22Rv1 (cell line): ENCODE results near the gene PDCD5.

Experiments
- H3K27ac ChIP-seq: fragments of 450-650 bp; 2 replicates; pipeline ENCODE4 v1.5.1; 2017
- ZFX ChIP-seq: fragments of 450-650 bp; IDR thresholded peaks from 2 replicates; pipeline ENCODE4 v1.6.1; 2017; ENCODE audit warnings: antibody characterized with exemption, borderline replicate concordance
- TF ChIP-seq, protein P1 (sequence below): fragments of 450-650 bp; IDR thresholded peaks from 2 replicates; pipeline ENCODE4 v1.5.1; 2017; ENCODE audit warnings: mild to moderate bottlenecking

The PDCD5 gene

GRCh38 chr19:32607479-32607878 is 26.5 kb downstream of the PDCD5 start:
- TF ChIP-seq, protein P1, sequence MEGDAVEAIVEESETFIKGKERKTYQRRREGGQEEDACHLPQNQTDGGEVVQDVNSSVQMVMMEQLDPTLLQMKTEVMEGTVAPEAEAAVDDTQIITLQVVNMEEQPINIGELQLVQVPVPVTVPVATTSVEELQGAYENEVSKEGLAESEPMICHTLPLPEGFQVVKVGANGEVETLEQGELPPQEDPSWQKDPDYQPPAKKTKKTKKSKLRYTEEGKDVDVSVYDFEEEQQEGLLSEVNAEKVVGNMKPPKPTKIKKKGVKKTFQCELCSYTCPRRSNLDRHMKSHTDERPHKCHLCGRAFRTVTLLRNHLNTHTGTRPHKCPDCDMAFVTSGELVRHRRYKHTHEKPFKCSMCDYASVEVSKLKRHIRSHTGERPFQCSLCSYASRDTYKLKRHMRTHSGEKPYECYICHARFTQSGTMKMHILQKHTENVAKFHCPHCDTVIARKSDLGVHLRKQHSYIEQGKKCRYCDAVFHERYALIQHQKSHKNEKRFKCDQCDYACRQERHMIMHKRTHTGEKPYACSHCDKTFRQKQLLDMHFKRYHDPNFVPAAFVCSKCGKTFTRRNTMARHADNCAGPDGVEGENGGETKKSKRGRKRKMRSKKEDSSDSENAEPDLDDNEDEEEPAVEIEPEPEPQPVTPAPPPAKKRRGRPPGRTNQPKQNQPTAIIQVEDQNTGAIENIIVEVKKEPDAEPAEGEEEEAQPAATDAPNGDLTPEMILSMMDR = no peak
- no peak for TF ChIP-seq ZFX
- no peak overlapping the region for H3K27ac ChIP-seq

DNA sequence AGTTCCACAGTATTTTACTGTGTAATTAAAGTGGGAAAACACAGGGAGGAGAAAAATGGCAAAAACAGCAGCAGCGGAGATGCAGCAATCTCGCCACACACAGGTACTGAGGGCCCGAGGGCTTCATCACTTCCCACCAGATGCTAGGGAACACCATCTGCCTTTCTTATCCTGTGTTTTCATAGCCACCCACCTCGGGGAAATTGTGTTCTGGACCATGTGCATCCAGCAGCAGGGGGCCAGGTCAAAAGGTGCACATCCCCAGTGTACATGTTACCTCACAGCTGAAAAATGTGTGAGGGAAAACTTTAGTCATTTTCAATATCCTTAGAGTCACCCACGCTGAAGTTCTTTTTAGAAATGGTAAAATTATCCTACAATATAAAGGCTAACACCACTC is 30.2 kb downstream of the PDCD5 start:
- no peak for TF ChIP-seq ZFX
- TF ChIP-seq, protein P1 = no peak
- H3K27ac ChIP-seq = no peak overlapping the region

GRCh38 chr19:32613008-32613407 is 32.0 kb downstream of the PDCD5 start:
- no peak overlapping the region for H3K27ac ChIP-seq
- TF ChIP-seq, protein P1 = no peak
- TF ChIP-seq ZFX = no peak

- H3K27ac ChIP-seq = no peak overlapping the region
- TF ChIP-seq, protein P1 = no peak
- TF ChIP-seq ZFX = no peak
Measured at GRCh38 chr19:32614916-32615315, 33.9 kb downstream of the PDCD5 start.

GRCh38 chr19:32615569-32615968 is 34.6 kb downstream of the PDCD5 start:
- H3K27ac ChIP-seq = no peak overlapping the region
- TF ChIP-seq ZFX = no peak
- TF ChIP-seq, protein P1 = no peak

DNA sequence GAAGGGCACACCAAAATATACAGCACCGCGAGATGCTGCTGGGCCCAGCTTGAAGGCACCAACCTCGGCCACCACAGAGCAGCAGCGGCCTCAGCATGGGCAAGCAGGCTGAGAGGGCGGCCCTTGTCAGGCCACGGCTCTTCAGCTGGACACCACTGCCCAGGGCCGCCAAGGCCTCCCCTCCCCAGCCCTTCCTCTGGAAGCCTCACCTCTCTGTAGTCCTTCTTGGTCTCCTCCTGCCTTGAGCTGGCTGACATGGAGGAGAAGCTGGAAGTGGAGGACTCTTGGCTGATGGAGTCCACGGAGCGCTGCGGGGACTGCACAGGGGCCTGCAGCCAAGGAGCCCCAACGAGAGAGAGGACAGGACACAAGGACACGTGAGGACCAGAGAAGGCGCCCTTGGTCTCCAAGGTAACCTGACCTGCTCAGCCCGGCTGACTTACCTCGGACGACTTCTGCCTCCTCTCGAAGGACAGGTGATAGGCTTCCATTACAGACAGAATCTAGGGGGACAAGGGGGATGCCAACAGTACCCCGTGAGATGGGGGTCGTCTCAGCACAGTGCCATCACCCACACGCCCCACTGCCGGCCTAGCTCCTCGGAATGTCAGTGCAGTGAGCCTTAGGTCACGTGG is 38.2 kb downstream of the PDCD5 start:
- H3K27ac ChIP-seq = no peak overlapping the region
- TF ChIP-seq, protein P1 = no peak
- no peak for TF ChIP-seq ZFX

- TF ChIP-seq, protein P1 = no peak
- no peak for TF ChIP-seq ZFX
- H3K27ac ChIP-seq = no peak overlapping the region
Measured at GRCh38 chr19:32622002-32622401, 41.0 kb downstream of the PDCD5 start.
